HCT116 (cell line): ENCODE measurements around the gene SLC51A.

Experiments
- CTCF ChIP-seq, 3 experiments: fragments of 200-600 bp in 1 of 3; sonication (generic) in 1 of 3; IDR thresholded peaks in 2 of 3; conservative IDR thresholded peaks in 1 of 3; 2 replicates each; pipeline ENCODE4 v1.5.1; 2012 to 2017; ENCODE audit warnings: low read depth in 2 of 3, low read length in 2 of 3, antibody characterized with exemption in 1 of 3, borderline replicate concordance in 1 of 3, control low read depth in 1 of 3, mild to moderate bottlenecking in 1 of 3, mixed read lengths in 1 of 3, mixed run types in 1 of 3, moderate library complexity in 1 of 3; ENCODE audit not compliant: insufficient read depth in 1 of 3
- SIN3A ChIP-seq: IDR thresholded peaks from 2 replicates; pipeline ENCODE4 v1.6.1; 2012; ENCODE audit warnings: low read depth
- ZNF274 ChIP-seq: fragments of 200-500 bp; sonication (Bioruptor generic); IDR thresholded peaks from 2 replicates; pipeline ENCODE4 v1.6.1; 2014; ENCODE audit warnings: mild to moderate bottlenecking, low read depth, low read length, inconsistent platforms

GRCh38 chr3:196177967-196178366, 38.4 kb upstream of the SLC51A start:
- TF ChIP-seq SIN3A (no peak), CTCF (IDR thresholded peaks at IDR 0.05 in 2 of 3, conservative IDR thresholded peaks at IDR 0.05 in 1 of 3; ENCODE audit: borderline replicate concordance in 1 of 3, insufficient read depth in 1 of 3, low read depth in 2 of 3, low read length in 2 of 3) (no peak), ZNF274 (no peak)
